Activated CD8-positive, alpha-beta T cell treated with anti-CD3 and anti-CD28 coated beads, Interleukin-2, amount 10 ng/mL, durations not matched to agents 7 days and 5 days (primary cell): ENCODE measurements around the gene MRPL55. TPM values are rescaled to one million over a fixed set of nuclear protein-coding genes. Genes with fewer than 3 reads are reported as not detected.

Source experiments
- ATAC-seq: fragments of 150-1000 bp; cut with Tn5 transposase; one replicate; pipeline ENCODE4 v1.10.0; 2021; ENCODE audit warnings: moderate library complexity
- CTCF ChIA-PET: fragments of 350-600 bp; sonication (Branson Sonifier 250); formaldehyde crosslinking; loops from one replicate; lab custom pipeline; 2021; ENCODE audit warnings: antibody characterized with exemption; lab: Charles Lee
- POLR2A ChIA-PET: fragments of 350-600 bp; sonication (Branson Sonifier 250); formaldehyde crosslinking; loops from one replicate; lab custom pipeline; 2021; ENCODE audit warnings: antibody characterized with exemption; lab: Charles Lee
- DNase-seq: peaks from one replicate; pipeline ENCODE4 v3.0.0-alpha.2; 2020
- H3K27ac Mint-ChIP-seq: one replicate; pipeline ENCODE4 v1.8.0; 2021; ENCODE audit warnings: mild to moderate bottlenecking, mixed read lengths
- H3K27me3 Mint-ChIP-seq: one replicate; pipeline ENCODE4 v1.8.0; 2021; ENCODE audit warnings: low read depth, mixed read lengths
- H3K36me3 Mint-ChIP-seq: one replicate; pipeline ENCODE4 v1.8.0; 2021; ENCODE audit warnings: low read depth, mixed read lengths
- H3K4me1 Mint-ChIP-seq: one replicate; pipeline ENCODE4 v1.8.0; 2021; ENCODE audit warnings: low read depth, mixed read lengths
- H3K4me3 Mint-ChIP-seq: one replicate; pipeline ENCODE4 v1.8.0; 2021; ENCODE audit warnings: mild to moderate bottlenecking, mixed read lengths
- H3K9me3 Mint-ChIP-seq: one replicate; pipeline ENCODE4 v1.8.0; 2022; ENCODE audit warnings: mixed read lengths; ENCODE audit not compliant: insufficient read depth
- microRNA-seq: library from miRNA; unstranded; fragments of <30 nt; microRNA quantifications from one replicate; pipeline ENCODE4 v1.2.0, GENCODE V29; 2022
- total RNA-seq, 2 experiments: library from RNA; stranded (reverse); gene quantifications; one replicate each; pipeline ENCODE4 v1.2.3, GENCODE V29; 2021

Gene MRPL55
- total RNA-seq, 2 experiments from 2014 or later, result 51.1 to 60.7 TPM

DNA sequence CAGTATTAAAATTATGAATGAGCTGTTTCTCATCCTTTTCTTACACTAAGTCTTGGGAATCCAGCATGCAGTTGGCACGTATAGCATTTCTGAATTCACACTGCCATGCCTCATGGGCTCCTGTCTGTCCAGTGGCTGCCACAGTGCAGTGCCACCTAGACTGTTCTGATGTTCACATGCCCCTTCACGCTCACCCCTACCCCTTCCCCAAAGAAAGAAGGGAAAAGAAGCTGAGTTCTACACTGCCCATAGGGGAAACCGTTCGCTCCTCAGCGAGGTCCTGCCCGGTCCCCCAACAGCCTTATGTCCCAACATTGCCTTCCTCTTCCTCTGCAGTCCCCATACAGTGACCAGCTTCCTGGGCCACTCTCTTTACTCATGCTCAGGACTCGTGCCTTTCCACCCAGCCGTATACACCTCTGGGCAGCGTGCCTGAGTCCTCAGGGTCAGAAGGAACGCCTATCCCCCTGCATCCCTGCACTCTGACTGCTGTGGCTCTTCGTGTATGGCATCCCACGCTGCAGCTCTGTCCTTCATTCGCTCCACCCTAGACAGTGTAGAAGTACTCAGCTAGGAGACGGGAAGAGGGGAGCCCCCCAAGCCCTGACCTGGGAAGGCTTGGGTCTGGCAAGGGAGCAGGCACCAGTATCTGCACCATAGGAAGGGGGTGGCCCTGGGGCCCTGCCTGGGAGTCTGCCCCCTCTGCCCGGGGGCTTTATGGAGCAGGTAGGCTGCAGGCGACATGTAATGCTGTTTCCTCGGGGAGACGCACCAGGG, 50.7 kb downstream of the MRPL55 start:
- peaks cover 7% of the 10 kb centered on the region for H3K4me1 Mint-ChIP-seq
- H3K4me3 Mint-ChIP-seq, result no peak overlapping the region
- DNase-seq (no peak), ATAC-seq (no peak)
- CTCF ChIA-PET, result no interaction called here
- H3K27ac Mint-ChIP-seq, result no peak overlapping the region
- H3K36me3 Mint-ChIP-seq, result no peaks in the 10 kb centered on the region
- peaks cover 53% of the 10 kb centered on the region for H3K27me3 Mint-ChIP-seq
- no peaks in the 10 kb centered on the region for H3K9me3 Mint-ChIP-seq
- POLR2A ChIA-PET, result interaction anchor here (4.1 kb wide), 1 partner anchor 23 kb away, joined by 17 read pairs; the partner anchor contains the start of gene ARF1

Small RNAs within 50 kb of the gene (microRNA-seq; reads per million reads assigned to microRNA genes)
- gene MIR3620, result 2.3 reads per million

Other genes with a start within 250 kb of the MRPL55 start
- not detected for gene WNT9A, start 161.4 kb downstream of the MRPL55 start, total RNA-seq
- not detected for gene WNT3A, start 102.3 kb downstream of the MRPL55 start, total RNA-seq
- 100 to 1,000 TPM; 313 to 322 TPM for gene ARF1, start 26.6 kb downstream of the MRPL55 start, total RNA-seq
- 10 to 100 TPM; 24.7 to 25.6 TPM for gene C1orf35, start 6.0 kb downstream of the MRPL55 start, total RNA-seq
- 100 to 1,000 TPM; 339 to 344 TPM for gene GUK1, start 31.0 kb upstream of the MRPL55 start, total RNA-seq
- 1 to 10 TPM; 4.1 to 4.4 TPM for gene GJC2, start 40.6 kb upstream of the MRPL55 start, total RNA-seq
- gene IBA57, start 56.5 kb upstream of the MRPL55 start, total RNA-seq, result 1 to 10 TPM; 7.5 to 8.9 TPM
- gene OBSCN, start 98.7 kb upstream of the MRPL55 start, total RNA-seq, result 10 to 100 TPM; 12.3 to 14.4 TPM